ENCODE measurements around the gene GREM1.

GRCh38 chr15:32722136-32722535 is 4.3 kb downstream of the GREM1 start:
- TF ChIP-seq CTCF (conservative IDR thresholded peaks at IDR 0.05; ENCODE audit: low read depth, low read length) (no peak), CHD1 (IDR thresholded peaks at IDR 0.05; ENCODE audit: low read depth, low read length) (no peak), POLR2A (IDR thresholded peaks at IDR 0.05; ENCODE audit: low read depth, low read length) (peak; percentile 44; the same call in 1 of the 2 replicates), ELK1 (IDR thresholded peaks at IDR 0.05; ENCODE audit: borderline replicate concordance, low read depth, low read length) (no peak), MAFK (IDR thresholded peaks at IDR 0.05; ENCODE audit: low read depth, low read length) (no peak), MXI1 (IDR thresholded peaks at IDR 0.05; ENCODE audit: borderline replicate concordance, low read depth, low read length) (no peak), RAD21 (IDR thresholded peaks at IDR 0.05; ENCODE audit: low read length) (no peak), FOS (IDR thresholded peaks at IDR 0.05; ENCODE audit: low read depth, low read length) (no peak), RCOR1 (IDR thresholded peaks at IDR 0.05; ENCODE audit: insufficient replicate concordance, low read length) (no peak), USF2 (IDR thresholded peaks at IDR 0.05; ENCODE audit: low read depth, low read length) (no peak), CEBPB (IDR thresholded peaks at IDR 0.05; ENCODE audit: low read depth, low read length) (no peak), SMC3 (IDR thresholded peaks at IDR 0.05; ENCODE audit: low read depth, low read length) (no peak)
